Colonic mucosa (tissue), 4 donors: ENCODE results near the gene P2RX1. TPM values are rescaled to one million over a fixed set of nuclear protein-coding genes. Genes with fewer than 3 reads are reported as not detected.

ENCODE experiments used
- DNase-seq: peaks from one replicate; pipeline ENCODE4 v3.0.0-alpha.2; 2020
- H3K27ac ChIP-seq: fragments of 200-600 bp; one replicate; pipeline ENCODE4 v1.8.0; 2021
- H3K27me3 ChIP-seq: fragments of 200-600 bp; one replicate; pipeline ENCODE4 v1.8.0; 2021
- H3K36me3 ChIP-seq: fragments of 200-600 bp; one replicate; pipeline ENCODE4 v1.8.0; 2021
- H3K4me1 ChIP-seq: fragments of 200-600 bp; one replicate; pipeline ENCODE4 v1.8.0; 2021; ENCODE audit warnings: mild to moderate bottlenecking
- H3K4me3 ChIP-seq: fragments of 200-600 bp; one replicate; pipeline ENCODE4 v1.8.0; 2021
- H3K9ac ChIP-seq, 2 donors: one replicate each; pipeline ENCODE4 v1.7.0; 2013; ENCODE audit warnings: control low read depth in 2 of 2, low read depth in 2 of 2, low read length in 2 of 2
- H3K9me3 ChIP-seq: fragments of 200-600 bp; one replicate; pipeline ENCODE4 v1.8.0; 2021
- intact Hi-C: fragments of 100-400 bp; cut with DNase I; formaldehyde crosslinking; loops from one replicate; pipeline ENCODE4 v1.14.1; 2022
- total RNA-seq, 2 donors: library from RNA; stranded (reverse); fragmentation: NEBNext Ultra II Directional in 1 of 2; extraction: Animal tissue kit (Norgen Biotek cat#: 25700) in 1 of 2; gene quantifications; one replicate each; pipeline ENCODE4 v1.2.1, GENCODE V29; 2021
- TF ChIP-seq, protein P1 (sequence below): fragments of 200-600 bp; IDR thresholded peaks from one replicate; pipeline ENCODE4 v1.8.0; 2022; ENCODE audit warnings: antibody characterized with exemption, mild to moderate bottlenecking
- donor health status: healthy.
- donor health status: DM: no; HTN: no; CAD: no.
- donor health status: DM: no; HTN: no; CAD: no.

The P2RX1 gene
- total RNA-seq, 2 donors from 2014 or later = 2.7 to 4.8 TPM

DNA sequence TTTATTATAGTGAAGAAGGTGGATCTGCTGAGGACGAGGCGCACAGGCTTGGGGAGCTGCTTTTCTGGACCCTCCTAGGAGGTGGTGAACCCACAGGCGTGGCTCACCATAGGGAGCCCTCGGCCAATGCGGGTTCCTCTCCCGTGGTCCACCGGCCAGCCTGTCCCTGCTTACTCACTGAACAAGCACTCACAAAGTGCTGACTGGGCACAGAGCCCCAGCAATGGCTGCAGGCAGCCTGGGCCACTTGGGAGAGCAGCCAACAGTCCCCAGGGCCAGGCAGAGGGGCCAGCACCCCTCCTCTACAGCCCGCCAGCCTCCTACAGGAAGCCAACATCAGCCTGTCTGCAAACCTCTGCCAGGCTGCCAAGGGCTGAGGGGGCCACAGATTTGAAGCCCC is 51.1 kb downstream of the P2RX1 start:
- Histone ChIP-seq H3K4me3 (no peak overlapping the region), H3K4me1 (no peaks in the 10 kb centered on the region), H3K27me3 (no peaks in the 10 kb centered on the region), H3K9me3 (no peaks in the 10 kb centered on the region), H3K9ac (no peak overlapping the region), H3K36me3 (no peaks in the 10 kb centered on the region), H3K27ac (no peak overlapping the region)
- no peak for DNase-seq
- intact Hi-C loops = loop anchor here (2.0 kb wide), 1 partner anchor 42 kb away; no protein-coding TSS in a partner anchor
- TF ChIP-seq, protein P1, sequence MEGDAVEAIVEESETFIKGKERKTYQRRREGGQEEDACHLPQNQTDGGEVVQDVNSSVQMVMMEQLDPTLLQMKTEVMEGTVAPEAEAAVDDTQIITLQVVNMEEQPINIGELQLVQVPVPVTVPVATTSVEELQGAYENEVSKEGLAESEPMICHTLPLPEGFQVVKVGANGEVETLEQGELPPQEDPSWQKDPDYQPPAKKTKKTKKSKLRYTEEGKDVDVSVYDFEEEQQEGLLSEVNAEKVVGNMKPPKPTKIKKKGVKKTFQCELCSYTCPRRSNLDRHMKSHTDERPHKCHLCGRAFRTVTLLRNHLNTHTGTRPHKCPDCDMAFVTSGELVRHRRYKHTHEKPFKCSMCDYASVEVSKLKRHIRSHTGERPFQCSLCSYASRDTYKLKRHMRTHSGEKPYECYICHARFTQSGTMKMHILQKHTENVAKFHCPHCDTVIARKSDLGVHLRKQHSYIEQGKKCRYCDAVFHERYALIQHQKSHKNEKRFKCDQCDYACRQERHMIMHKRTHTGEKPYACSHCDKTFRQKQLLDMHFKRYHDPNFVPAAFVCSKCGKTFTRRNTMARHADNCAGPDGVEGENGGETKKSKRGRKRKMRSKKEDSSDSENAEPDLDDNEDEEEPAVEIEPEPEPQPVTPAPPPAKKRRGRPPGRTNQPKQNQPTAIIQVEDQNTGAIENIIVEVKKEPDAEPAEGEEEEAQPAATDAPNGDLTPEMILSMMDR = no peak

DNA sequence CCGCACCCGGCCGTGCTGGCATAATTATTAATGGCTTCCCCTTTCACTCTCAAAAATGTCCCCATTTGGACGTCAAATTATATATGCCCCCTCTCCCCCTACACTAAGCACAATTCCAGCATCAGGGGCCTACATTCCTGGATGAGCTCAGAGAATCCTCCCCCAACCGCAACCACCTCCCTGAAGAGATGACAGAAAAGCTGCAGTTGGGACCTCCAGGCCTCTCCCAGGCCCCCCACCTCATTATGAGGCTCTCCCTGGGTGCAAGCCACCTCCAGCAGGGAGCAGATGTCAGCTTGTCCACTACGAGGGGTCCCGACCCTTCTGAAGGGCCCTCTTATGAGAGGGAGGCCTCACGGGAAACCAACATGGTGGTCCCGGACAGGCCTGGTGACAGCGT is 51.7 kb downstream of the P2RX1 start:
- H3K4me1 ChIP-seq = no peaks in the 10 kb centered on the region
- no peaks in the 10 kb centered on the region for H3K27me3 ChIP-seq
- H3K4me3 ChIP-seq = no peak overlapping the region
- no peak for DNase-seq
- H3K36me3 ChIP-seq = no peaks in the 10 kb centered on the region
- TF ChIP-seq, protein P1 = no peak
- intact Hi-C loops = loop anchor here (2.0 to 5.0 kb wide), 2 partner anchors 42 to 143 kb away; no protein-coding TSS in a partner anchor
- no peak overlapping the region for H3K9ac ChIP-seq
- no peaks in the 10 kb centered on the region for H3K9me3 ChIP-seq
- H3K27ac ChIP-seq = no peak overlapping the region

DNA sequence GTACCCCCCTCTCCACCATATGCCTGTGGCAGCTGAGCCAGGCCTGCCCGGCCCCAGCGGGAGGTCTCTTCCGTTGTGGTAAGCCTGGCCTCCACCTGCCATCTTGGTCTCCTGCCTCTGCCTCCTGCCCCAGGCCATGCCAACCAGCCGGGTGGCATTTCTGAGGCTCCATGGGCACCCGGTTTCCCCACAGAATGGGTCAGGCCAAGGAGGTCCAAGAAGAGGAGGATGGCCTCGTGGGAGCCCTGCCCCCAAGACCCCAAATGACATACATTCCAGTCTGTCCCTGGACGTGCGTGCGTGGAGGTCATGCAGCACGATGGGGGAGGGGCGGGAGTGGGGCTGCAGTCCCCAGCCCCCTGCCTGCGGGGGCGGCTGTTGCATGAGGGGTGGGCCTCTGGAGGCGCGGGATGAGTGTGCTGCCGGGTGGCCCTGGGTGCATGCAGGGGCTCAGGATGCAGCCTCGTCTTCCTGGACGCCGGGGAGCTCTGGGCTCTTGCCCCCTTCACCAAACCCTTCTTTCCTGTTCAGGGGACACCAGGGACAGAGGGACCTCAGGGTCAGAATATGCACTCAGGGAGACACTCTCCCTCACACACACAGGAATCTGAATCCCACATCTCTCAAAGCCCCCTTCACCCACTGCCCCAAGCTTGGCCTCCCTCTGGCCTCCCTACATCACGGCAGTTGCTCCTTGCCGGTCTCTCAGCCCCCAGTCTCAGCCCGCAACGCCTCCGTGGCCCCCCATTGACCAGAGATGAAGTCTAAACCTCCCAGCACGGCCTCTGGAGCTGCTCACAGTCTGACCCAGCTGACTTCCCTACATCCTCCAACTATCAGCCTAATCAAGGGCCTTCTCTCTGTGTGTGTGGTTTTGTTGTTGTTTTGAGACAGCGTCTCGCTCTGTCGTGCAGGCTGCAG is 54.2 kb downstream of the P2RX1 start:
- TF ChIP-seq, protein P1 = no peak
- Histone ChIP-seq H3K9ac (no peak overlapping the region), H3K4me1 (no peaks in the 10 kb centered on the region), H3K4me3 (no peak overlapping the region), H3K9me3 (no peaks in the 10 kb centered on the region), H3K27me3 (no peaks in the 10 kb centered on the region), H3K36me3 (no peaks in the 10 kb centered on the region), H3K27ac (no peak overlapping the region)
- DNase-seq = no peak
- intact Hi-C loops = loop anchor here (5.0 kb wide), 1 partner anchor 145 kb away; no protein-coding TSS in a partner anchor

DNA sequence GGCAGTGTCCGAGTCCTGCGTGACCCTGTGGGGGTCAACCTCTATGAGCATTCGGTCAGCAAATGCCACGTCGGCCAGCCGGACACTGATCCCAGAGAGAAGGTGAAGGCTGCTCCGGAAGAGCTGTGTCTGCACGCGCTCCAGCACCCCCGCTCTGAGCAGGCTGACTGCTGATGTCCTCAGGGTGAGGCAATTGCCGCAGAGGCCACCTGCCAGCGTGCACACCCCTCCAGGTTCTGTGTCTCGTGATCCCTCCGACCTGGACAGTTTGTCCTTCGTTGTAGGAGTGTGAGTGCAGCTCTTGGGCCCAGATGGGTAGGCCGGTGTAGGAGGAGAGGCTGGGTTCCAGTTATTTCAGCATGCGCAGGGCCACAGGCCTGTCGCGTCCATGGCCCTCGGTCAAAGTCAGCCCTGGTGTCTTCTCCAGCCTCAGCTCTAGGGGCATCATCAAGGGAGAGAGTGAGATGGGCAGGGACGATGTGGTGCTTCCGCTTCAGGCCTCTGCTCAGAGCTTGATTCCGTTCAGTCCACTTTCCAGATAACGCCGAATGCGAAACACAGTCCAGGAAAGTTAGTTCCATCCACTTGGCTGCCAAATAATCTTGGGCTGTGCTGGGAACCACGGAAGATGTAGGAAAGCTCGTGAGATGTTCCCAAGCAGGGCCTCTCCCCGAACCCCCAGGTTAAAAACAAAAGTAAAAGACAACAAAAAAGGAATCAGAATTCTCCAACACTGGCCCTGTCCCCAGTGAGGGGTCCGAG is 55.1 kb downstream of the P2RX1 start:
- intact Hi-C loops = loop anchor here (5.0 kb wide), 1 partner anchor 146 kb away; no protein-coding TSS in a partner anchor
- TF ChIP-seq, protein P1 = no peak
- Histone ChIP-seq H3K27ac (no peak overlapping the region), H3K9me3 (no peaks in the 10 kb centered on the region), H3K27me3 (no peaks in the 10 kb centered on the region), H3K4me1 (no peaks in the 10 kb centered on the region), H3K4me3 (no peak overlapping the region), H3K9ac (no peak overlapping the region), H3K36me3 (no peaks in the 10 kb centered on the region)
- DNase-seq = no peak

DNA sequence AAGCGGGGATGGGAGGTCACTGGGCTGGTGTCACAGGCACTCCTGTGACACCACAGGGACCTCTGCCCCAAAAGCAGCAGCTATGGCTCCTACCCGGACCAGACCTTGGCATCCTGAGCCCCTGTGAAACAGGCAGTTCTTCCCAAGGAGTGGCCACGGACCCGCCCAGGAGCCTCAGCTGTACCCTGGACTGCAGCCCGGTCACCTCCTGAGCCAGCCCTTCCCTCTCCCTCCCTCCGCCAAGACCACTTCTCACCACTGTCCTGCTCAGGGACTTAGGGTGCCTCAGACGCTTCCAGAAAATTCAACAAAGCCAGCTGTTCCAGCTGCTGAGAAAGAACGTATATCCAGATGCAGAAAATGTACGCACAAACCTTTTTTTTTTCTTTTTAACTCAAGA is 56.3 kb downstream of the P2RX1 start:
- Histone ChIP-seq H3K9ac (no peak overlapping the region), H3K4me1 (no peaks in the 10 kb centered on the region), H3K27me3 (no peaks in the 10 kb centered on the region), H3K27ac (no peak overlapping the region), H3K36me3 (no peaks in the 10 kb centered on the region), H3K9me3 (no peaks in the 10 kb centered on the region), H3K4me3 (no peak overlapping the region)
- TF ChIP-seq, protein P1 = no peak
- no peak for DNase-seq
- intact Hi-C loops = loop anchor here (5.0 kb wide), 1 partner anchor 147 kb away; no protein-coding TSS in a partner anchor
